Left lung (tissue), 10 donors: ENCODE results near the gene PMPCA. TPM values are rescaled to one million over a fixed set of nuclear protein-coding genes. Genes with fewer than 3 reads are reported as not detected.
"Not testable (repeated sequence)": the region's sequence is repeated elsewhere in the genome, so short reads cannot be mapped to it uniquely, and the experiment has no call there.

Experiments used
- ATAC-seq: fragments of 200-7000 bp; cut with Tn5 transposase; one replicate; pipeline ENCODE4 v1.9.1; 2020; ENCODE audit warnings: moderate library complexity
- DNase-seq, 4 donors: peaks; one replicate each; pipeline ENCODE4 v3.0.0-alpha.2; 2013 to 2020
- H3K27ac ChIP-seq, 2 donors: fragments of 200-600 bp; sonication (generic) in 1 of 2; one replicate each; pipeline versions ENCODE4 v1.5.0 to v1.8.0; 2020 to 2021
- H3K27me3 ChIP-seq, 2 donors: fragments of 200-600 bp; sonication (generic) in 1 of 2; one replicate each; pipeline versions ENCODE4 v1.5.0 to v1.8.0; 2020 to 2021
- H3K36me3 ChIP-seq, 2 donors: fragments of 200-600 bp; sonication (generic) in 1 of 2; one replicate each; pipeline versions ENCODE4 v1.5.0 to v1.8.0; 2020 to 2021
- H3K4me1 ChIP-seq, 2 donors: fragments of 200-600 bp; one replicate each; pipeline ENCODE4 v1.8.0; 2021
- H3K4me3 ChIP-seq, 2 donors: fragments of 200-600 bp; sonication (generic) in 1 of 2; one replicate each; pipeline versions ENCODE4 v1.5.0 to v1.8.0; 2020 to 2021; ENCODE audit warnings: mild to moderate bottlenecking in 1 of 2
- H3K9me3 ChIP-seq, 2 donors: fragments of 200-600 bp; sonication (generic) in 1 of 2; one replicate each; pipeline versions ENCODE4 v1.5.0 to v1.8.0; 2020 to 2021
- intact Hi-C, 2 donors: fragments of 100-400 bp; cut with DNase I; formaldehyde crosslinking; loops; one replicate each; pipeline versions ENCODE4 v1.11.2 to v1.14.2; 2022
- polyA plus RNA-seq, 6 donors: library from polyadenylated mRNA; unstranded; fragments of 120-200 nt; gene quantifications; one replicate each; pipeline ENCODE4 v1.2.1, GENCODE V29; 2013; ENCODE audit not compliant: insufficient read length in 6 of 6
- total RNA-seq, 2 donors: library from RNA; stranded (reverse); fragmentation: NEBNext Ultra II Directional; extraction: Animal tissue kit (Norgen Biotek cat#: 25700); gene quantifications; one replicate each; pipeline ENCODE4 v1.2.1, GENCODE V29; 2021
- TF ChIP-seq, protein P1 (sequence below), 2 donors: fragments of 200-600 bp; sonication (generic) in 1 of 2; IDR thresholded peaks; one replicate each; pipeline versions ENCODE4 v1.5.0 to v1.8.0; 2021; ENCODE audit warnings: antibody characterized with exemption in 2 of 2
- donor health status: DM: no; HTN: yes; CAD: no.
- donor health status: DM: no; HTN: no; CAD: no.

The PMPCA gene
- total and polyA plus RNA-seq, 8 donors: 44.7 to 59.5 (median 53.1) TPM

DNA sequence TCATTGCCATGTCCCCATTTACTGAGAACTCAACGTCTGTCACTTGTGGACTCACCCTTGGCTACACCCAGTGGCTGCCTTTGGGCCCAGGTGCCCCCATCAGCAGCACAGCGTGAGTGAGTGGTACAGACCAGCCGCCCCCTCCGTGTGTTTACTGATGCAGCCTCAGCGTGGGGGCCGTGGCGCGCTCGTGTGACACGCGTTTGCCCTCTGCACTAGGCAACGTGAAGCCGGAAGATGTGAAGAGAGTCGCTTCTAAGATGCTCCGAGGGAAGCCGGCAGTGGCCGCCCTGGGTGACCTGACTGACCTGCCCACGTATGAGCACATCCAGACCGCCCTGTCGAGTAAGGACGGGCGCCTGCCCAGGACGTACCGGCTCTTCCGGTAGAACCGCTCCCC lies 12.4 kb downstream of the PMPCA start:
- no peak overlapping the region for H3K4me3 ChIP-seq
- no peak overlapping the region for H3K27ac ChIP-seq
- H3K27me3 ChIP-seq: no peaks in the 10 kb centered on the region
- intact Hi-C loops: no loop called here
- peaks cover 4 to 86% of the 10 kb centered on the region in 2 donors for H3K36me3 ChIP-seq
- H3K9me3 ChIP-seq: no peaks in the 10 kb centered on the region
- TF ChIP-seq, protein P1, sequence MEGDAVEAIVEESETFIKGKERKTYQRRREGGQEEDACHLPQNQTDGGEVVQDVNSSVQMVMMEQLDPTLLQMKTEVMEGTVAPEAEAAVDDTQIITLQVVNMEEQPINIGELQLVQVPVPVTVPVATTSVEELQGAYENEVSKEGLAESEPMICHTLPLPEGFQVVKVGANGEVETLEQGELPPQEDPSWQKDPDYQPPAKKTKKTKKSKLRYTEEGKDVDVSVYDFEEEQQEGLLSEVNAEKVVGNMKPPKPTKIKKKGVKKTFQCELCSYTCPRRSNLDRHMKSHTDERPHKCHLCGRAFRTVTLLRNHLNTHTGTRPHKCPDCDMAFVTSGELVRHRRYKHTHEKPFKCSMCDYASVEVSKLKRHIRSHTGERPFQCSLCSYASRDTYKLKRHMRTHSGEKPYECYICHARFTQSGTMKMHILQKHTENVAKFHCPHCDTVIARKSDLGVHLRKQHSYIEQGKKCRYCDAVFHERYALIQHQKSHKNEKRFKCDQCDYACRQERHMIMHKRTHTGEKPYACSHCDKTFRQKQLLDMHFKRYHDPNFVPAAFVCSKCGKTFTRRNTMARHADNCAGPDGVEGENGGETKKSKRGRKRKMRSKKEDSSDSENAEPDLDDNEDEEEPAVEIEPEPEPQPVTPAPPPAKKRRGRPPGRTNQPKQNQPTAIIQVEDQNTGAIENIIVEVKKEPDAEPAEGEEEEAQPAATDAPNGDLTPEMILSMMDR (IDR thresholded peaks at IDR 0.05): no peak
- H3K4me1 ChIP-seq: no peaks in the 10 kb centered on the region
- ATAC-seq (no peak), DNase-seq (no peak)

DNA sequence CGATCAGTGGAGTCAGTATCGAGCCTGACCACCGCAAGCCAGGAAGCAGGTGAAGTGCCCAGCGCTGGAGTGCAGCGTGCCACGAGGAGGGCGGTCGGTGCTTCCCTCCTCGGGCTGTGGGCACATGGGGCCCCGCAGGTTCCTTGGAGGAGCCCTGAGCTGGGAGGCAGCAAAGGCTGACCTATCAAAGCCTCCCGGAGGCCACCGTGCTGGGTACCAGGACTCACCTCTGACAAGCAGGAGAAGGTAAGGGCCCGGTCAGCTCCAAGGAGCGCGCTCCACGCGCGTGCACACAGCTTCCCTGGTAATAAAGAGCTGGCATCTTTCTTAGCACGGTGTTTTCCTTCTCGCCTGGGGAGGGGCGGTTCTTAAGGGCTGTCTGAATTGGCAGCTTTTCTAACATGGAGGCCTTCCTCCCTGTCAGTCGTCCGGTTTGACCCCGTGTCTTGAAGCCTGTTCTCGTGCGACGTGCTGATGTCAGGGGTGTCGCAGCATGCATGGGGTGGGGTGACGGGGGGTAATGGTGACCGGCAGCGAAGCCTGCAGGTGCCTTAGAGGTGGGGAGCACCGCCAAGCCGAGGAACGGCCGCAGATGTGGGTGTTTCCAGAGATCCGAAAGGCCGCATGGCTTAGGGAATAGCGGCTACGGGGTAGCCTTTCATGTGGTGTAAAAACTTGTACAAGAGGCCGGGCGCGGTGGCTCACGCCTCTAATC lies 13.1 kb downstream of the PMPCA start:
- Histone ChIP-seq H3K36me3 (peaks cover 4 to 83% of the 10 kb centered on the region in 2 donors), H3K4me1 (no peaks in the 10 kb centered on the region), H3K27me3 (no peaks in the 10 kb centered on the region), H3K9me3 (no peaks in the 10 kb centered on the region), H3K27ac (no peak overlapping the region), H3K4me3 (no peak overlapping the region)
- intact Hi-C loops: no loop called here
- TF ChIP-seq, protein P1 (IDR thresholded peaks at IDR 0.05): no peak
- DNase-seq (no peak), ATAC-seq (no peak)

DNA sequence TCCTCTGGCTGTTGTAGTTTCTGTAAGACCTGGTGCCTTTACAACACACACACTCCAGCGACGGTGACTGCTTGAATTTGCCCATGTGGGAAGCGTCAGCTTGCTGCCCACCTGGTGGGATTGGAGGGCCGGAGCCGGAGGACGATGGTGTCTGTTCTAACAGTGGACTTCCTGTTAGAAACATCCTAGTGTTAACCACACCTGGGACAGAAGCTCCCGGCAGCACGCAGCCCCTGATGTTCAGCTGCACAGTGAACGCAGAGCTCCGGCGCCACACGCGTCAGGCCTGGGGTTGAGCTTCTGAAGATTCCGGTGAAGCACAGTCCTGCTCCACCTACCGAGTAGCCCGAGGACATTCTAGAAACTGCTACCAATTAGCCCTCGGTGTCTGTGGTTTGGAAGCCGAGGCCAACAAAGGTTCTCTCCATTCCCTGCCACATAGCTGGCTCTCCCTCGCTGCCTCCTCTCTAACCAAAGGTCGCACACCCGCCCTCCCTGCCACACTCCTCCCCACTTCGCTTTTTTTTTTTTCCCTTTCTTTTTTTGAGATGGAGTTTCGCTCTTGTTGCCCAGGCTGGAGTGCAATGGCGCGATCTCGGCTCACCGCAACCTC lies 14.4 kb downstream of the PMPCA start:
- Histone ChIP-seq H3K27ac (no peak overlapping the region), H3K36me3 (peaks cover 4 to 83% of the 10 kb centered on the region in 2 donors), H3K27me3 (no peaks in the 10 kb centered on the region), H3K9me3 (no peaks in the 10 kb centered on the region), H3K4me3 (no peak overlapping the region), H3K4me1 (no peaks in the 10 kb centered on the region)
- no peak for ATAC-seq
- intact Hi-C loops: no loop called here
- DNase-seq: peak in 1 of 4 donors; percentile 67
- TF ChIP-seq, protein P1 (IDR thresholded peaks at IDR 0.05): no peak

DNA sequence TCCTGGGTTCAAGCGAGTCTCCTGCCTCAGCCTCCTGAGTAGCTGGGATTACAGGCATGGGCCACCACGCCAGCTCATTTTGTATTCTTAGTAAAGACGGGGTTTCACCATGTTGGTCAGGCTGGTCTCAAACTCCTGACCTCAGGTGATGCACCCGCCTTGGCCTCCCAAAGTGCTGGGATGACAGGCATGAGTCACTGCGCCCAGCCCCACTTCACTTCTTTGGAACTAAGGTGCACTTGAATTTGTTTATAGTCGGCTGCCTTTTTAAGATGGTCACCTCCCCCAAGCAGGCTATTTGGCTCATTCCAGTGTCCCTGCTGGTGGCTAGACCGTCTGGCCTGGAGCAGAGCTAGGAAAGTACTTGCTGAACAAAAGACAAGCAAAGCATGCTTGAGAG lies 14.9 kb downstream of the PMPCA start:
- not testable (repeated sequence) for H3K27ac ChIP-seq, DNase-seq

DNA sequence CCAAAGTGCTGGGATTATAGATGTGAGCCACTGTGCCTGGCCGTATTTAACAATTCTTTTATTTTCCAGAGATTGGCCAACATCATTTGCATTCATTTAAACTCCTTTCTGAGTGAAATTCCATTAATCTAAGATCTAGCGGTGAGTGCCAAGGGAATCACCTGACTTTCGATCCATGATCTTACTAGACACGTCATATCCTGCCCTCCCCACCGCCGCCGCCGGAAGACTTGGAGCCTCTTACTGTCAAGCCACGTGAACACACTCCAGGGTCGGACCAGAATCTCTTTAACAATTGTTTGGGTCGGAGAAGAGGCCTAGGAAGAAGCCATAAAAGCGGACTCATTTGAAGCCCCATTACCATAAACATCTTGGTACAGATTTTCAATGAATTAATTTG lies 16.3 kb downstream of the PMPCA start:
- TF ChIP-seq, protein P1 (IDR thresholded peaks at IDR 0.05): no peak
- Histone ChIP-seq H3K9me3 (no peaks in the 10 kb centered on the region), H3K36me3 (peaks cover 4 to 76% of the 10 kb centered on the region in 2 donors), H3K4me3 (no peak overlapping the region), H3K27me3 (no peaks in the 10 kb centered on the region), H3K4me1 (no peaks in the 10 kb centered on the region), H3K27ac (no peak overlapping the region)
- ATAC-seq (no peak), DNase-seq (peak in 1 of 4 donors; percentile 69)
- intact Hi-C loops: no loop called here

More for the DNA sequence above, 14.9 kb downstream of the PMPCA start:
- H3K36me3 ChIP-seq: peaks cover 4 to 83% of the 10 kb centered on the region in 2 donors
- intact Hi-C loops, H3K4me3 ChIP-seq, H3K9me3 ChIP-seq, H3K27me3 ChIP-seq, H3K4me1 ChIP-seq: not testable (repeated sequence)
- ATAC-seq: peak; percentile 70
